Thyroid gland (tissue), 4 donors: Measurements from ENCODE around the gene OR13C9.

Experiments
- CTCF ChIP-seq, 6 experiments: fragments of 200-600 bp in 3 of 6; fragments of 450-650 bp in 3 of 6; sonication (generic) in 3 of 6; IDR thresholded peaks; one replicate each; pipeline ENCODE4 v1.5.1; 2016 to 2019; ENCODE audit warnings: antibody characterized with exemption in 6 of 6, mild to moderate bottlenecking in 2 of 6, inconsistent platforms in 1 of 6, moderate library complexity in 1 of 6
- POLR2A ChIP-seq, 2 donors: fragments of 450-650 bp; IDR thresholded peaks; one replicate each; pipeline ENCODE4 v1.6.1; 2017; ENCODE audit warnings: antibody characterized with exemption in 2 of 2, mild to moderate bottlenecking in 2 of 2, moderate library complexity in 1 of 2

- TF ChIP-seq CTCF (IDR thresholded peaks at IDR 0.05), result no peak
- no peak for TF ChIP-seq POLR2A (IDR thresholded peaks at IDR 0.05)
Measured at GRCh38 chr9:104635456-104635855, 17.5 kb upstream of the OR13C9 start.
